ENCODE measurements around the gene RPL3.

DNA sequence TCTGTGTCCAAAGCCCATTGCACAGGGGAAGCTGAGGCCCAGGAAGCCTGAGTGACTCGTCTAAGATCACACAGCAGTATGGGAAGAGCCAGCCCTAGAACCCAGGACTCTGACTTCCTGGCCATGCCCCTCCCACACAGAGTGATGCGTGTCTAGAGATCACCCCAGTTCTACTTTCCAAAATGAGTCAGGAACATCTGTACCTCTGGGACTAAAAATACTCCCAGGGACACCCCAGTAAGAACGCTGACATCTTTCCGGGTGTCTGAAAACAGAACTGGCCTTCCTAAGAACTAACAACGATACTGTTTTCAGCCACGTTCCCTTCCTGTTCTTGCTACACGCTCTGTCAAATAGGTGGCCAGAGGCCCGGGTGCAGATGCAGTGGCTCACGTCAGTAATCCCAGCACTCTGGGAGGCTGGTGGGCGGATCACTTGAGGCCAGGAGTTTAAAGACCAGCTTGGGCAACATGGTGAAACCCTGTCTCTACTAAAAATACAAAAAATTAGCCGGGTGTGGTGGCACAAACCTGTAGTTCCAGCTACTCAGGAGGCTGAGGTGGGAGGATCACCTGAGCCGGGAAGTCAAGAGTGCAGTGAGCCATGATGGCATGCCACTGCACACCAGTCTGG lies 52.9 kb downstream of the RPL3 start:
- TF ChIP-seq EP300 (IDR thresholded peaks at IDR 0.05) (no peak), POLR2A (IDR thresholded peaks at IDR 0.05; ENCODE audit: low read depth) (no peak)
- TF ChIP-seq, protein P1, sequence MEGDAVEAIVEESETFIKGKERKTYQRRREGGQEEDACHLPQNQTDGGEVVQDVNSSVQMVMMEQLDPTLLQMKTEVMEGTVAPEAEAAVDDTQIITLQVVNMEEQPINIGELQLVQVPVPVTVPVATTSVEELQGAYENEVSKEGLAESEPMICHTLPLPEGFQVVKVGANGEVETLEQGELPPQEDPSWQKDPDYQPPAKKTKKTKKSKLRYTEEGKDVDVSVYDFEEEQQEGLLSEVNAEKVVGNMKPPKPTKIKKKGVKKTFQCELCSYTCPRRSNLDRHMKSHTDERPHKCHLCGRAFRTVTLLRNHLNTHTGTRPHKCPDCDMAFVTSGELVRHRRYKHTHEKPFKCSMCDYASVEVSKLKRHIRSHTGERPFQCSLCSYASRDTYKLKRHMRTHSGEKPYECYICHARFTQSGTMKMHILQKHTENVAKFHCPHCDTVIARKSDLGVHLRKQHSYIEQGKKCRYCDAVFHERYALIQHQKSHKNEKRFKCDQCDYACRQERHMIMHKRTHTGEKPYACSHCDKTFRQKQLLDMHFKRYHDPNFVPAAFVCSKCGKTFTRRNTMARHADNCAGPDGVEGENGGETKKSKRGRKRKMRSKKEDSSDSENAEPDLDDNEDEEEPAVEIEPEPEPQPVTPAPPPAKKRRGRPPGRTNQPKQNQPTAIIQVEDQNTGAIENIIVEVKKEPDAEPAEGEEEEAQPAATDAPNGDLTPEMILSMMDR (IDR thresholded peaks at IDR 0.05) = no peak

Data from esophagus muscularis mucosa (tissue), 4 donors.